ENCODE data around the gene VN1R5. TPM values are rescaled to one million over a fixed set of nuclear protein-coding genes. Genes with fewer than 3 reads are reported as not detected.
"Not testable (repeated sequence)": the region's sequence is repeated elsewhere in the genome, so short reads cannot be mapped to it uniquely, and the experiment has no call there.

VN1R5 gene
- total RNA-seq, 1 experiment from 2014 or later, result not detected

DNA sequence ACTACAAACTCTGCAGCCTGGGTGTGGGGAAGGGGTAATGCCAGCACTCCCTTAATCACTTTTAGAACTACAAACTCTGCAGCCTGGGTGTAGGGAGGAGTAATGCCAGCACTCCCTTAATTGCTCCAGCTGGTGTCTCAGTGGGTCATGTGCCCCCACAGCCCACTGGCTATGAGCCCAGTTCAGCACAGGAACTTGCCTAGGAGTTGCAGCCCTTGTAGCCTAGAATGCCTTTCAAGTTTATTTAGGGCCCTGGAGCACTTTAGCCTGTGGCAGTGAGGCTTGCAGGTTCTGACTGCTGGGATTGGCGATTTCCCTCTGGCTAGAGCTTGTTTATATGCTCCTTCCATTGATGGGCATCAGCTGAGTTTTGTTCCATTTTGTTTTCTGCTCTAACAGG is 17.1 kb downstream of the VN1R5 start:
- peak; percentile 9 for DNase-seq (ENCODE audit: low read depth)

- no peak for DNase-seq (ENCODE audit: low read depth)
These were observed 18.9 kb downstream of the VN1R5 start for GRCh38 chr1:247274605-247275256.

GRCh38 chr1:247277191-247277590 is 21.3 kb downstream of the VN1R5 start:
- no peak for DNase-seq (ENCODE audit: low read depth)

- no peak for DNase-seq (ENCODE audit: low read depth)
These were observed 25.2 kb downstream of the VN1R5 start for GRCh38 chr1:247281001-247281574.

DNA sequence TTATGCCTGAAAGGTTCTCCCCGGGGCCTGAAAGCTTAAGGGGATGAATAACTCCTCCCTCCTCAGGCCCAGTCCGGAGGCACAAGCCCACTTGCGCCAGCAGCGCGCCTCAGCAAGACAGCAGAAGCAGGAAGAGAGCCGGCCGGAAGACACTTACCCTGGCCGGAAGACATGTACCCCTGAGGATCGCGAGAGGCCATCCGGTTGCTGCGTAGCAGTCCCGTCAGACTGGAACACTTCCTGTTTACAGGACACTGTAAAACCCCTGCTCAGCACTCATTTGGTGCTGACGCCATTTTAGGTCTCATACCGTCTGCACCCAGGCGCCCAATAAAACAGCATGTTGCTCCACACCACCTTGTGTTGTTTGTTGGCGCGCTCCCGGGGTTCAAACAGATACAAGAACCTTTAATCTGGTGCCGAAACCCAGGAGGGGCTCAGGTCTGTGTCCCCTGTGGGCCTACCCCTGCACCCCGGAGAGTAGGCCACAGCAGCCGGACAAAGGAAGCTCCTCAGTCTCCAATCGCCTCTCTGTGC is 30.3 kb downstream of the VN1R5 start:
- DNase-seq (ENCODE audit: low read depth), result no peak

DNA sequence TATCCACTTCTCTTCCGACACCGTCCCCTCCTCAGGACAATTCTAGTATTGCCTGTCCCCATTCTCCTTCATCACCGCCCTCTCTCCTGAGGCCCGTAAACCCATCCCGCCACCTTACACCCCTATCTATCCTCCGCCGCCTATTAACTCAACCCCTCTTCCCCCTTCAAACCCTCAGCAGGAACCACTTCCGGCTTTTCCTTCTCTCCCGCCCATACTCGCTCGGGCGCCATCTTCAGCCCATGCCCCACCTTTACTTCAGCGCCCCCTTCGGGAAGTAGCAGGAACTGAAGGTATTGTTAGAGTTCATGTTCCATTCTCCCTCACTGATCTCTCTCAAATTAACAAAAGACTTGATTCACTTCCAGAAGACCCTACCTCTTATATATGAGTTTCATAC is 31.6 kb downstream of the VN1R5 start:
- no peak for DNase-seq (ENCODE audit: low read depth)

- DNase-seq (ENCODE audit: low read depth), result no peak
These were observed 32.5 kb downstream of the VN1R5 start for GRCh38 chr1:247288341-247288740.

DNA sequence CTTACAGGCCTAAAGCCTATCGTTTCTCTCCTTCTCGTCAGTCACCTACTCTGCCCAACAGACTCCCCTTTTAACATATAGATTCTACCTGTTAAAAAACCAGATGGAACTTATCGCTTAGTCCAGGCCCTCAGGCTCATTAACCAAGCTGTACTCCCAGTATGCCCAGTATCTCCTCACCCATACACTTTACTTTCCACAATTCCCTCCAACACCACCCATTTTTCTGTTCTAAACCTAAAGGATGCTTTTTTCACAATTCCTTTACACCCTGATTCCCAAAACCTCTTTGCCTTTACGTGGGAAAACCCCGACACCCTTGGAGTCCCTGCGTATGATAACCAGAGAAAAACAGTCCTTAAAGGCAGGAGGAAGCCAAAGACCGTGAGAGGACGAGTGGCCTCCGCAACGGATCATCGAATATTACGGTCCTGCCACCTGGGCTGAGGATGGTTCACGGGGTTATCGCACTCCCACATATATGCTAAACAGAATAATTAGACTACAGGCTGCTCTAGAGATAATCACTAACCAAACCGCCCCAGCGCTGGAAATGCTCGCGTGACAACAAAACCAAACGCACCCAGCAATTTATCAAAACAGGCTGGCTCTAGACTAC is 33.5 kb downstream of the VN1R5 start:
- DNase-seq (ENCODE audit: low read depth), result not testable (repeated sequence)

DNA sequence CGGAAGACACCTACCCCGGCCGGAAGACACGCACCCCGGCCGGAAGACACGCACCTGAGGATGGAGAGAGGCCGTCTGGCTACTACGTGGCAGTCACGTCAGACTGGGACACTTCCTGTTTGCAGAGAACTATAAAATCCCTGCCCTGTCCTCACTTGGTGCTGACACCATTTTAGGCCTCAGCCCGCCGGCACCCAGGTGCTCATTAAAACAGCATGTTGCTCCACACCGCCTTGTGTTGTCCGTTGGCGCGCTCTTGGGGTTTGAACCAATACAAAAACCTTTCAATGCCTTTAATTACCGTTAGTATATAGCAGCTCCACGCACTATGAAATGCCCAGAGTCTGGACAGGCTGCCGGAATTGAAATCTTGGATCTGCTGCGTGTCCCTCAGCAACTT is 34.7 kb downstream of the VN1R5 start:
- DNase-seq (ENCODE audit: low read depth), result no peak

DNA sequence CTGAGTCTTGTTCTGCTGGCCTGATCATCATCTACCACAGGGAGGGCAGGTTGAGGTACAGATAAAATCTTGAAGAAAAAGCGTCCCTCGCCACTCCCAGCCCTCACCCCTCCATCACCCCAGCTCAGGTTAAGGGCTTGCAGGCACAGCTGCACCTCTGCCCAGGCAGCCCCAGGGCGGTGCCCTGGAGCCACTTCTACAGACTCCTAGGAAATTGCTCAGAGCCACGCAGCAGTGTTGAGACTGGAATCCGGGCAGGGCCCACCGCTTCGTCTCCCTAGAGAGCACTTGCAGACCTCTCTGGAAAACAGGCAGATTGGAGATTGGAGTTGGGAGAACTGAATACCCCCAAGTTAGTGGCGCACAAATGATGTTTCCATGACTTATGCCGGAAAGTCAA is 35.3 kb downstream of the VN1R5 start:
- no peak for DNase-seq (ENCODE audit: low read depth)

GRCh38 chr1:247291833-247292561 is 36.1 kb downstream of the VN1R5 start:
- no peak for DNase-seq (ENCODE audit: low read depth)

GRCh38 chr1:247293047-247293446 is 37.2 kb downstream of the VN1R5 start:
- no peak for DNase-seq (ENCODE audit: low read depth)

GRCh38 chr1:247294282-247294681 is 38.4 kb downstream of the VN1R5 start:
- DNase-seq (ENCODE audit: low read depth), result peak; percentile 66

GRCh38 chr1:247295274-247295684 is 39.4 kb downstream of the VN1R5 start:
- no peak for DNase-seq (ENCODE audit: low read depth)

- DNase-seq (ENCODE audit: low read depth), result no peak
These were observed 39.9 kb downstream of the VN1R5 start for GRCh38 chr1:247295746-247296145.

DNA sequence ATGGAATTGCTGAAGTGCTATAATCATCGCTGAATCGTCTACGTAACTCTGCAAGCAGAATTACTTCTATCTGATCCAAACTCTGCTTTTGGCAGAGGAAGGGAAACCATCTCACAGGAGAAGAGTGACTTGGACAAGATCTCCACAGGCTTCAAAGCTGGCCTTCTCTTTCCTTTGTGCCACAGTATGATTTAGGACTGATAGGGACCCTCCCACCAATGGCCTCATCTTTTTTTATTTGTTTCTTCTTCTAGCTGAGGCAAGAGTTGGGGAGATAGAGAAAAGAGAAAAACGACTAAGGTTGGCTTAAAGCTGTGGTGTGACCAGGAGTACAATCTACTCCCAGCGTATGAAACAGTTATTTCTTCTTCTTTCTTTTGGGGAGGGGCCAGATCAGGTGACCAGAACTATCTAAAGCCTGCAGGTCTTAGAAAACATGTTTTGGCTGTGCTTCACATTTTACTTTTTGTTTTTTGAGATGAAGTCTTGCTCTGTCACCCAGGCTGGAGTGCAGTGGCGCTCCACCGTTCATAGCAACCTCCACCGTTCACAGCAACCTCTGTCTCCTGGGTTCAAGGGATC is 40.8 kb downstream of the VN1R5 start:
- DNase-seq (ENCODE audit: low read depth), result no peak

DNA sequence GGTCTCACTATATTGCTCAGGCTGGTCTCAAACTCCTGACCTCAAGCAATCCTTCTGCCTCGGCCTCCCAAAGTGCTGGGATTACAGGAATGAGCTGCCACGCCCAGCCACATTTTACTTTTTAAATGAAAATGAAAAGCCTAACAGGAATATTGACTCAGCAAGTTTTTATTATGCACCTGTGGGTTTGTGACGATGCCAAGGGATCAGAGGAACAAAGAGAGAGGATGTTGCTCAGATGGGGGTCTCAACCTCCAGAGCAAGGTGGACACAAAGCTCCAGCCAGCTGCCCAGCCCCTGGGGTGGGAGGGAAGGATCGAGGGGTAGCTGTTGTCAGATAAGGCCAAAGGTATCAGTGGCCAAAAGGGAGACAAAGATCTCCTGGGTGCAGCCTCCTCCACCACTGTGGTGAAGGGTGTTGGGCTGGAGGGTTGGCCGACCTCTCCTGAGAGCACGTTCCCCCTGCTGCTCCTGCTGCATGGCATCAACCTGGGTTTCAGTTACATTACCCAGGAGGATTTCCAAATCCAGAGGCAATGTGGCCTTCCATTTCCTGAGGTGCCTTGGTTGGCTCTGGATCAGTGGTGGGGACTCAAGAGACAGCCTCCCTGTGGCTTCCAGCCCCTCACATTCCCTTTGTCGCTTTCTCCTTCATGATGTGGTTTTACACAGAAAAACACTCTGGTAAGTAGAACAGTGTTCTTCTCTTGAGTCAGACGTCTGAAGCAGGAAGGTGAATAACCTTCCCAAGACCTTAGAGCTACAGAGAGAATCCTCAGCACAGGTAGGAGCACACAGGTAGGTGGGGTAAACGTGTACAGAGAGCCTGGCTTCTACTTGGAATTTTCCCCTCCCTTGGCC is 41.6 kb downstream of the VN1R5 start:
- no peak for DNase-seq (ENCODE audit: low read depth)

DNA sequence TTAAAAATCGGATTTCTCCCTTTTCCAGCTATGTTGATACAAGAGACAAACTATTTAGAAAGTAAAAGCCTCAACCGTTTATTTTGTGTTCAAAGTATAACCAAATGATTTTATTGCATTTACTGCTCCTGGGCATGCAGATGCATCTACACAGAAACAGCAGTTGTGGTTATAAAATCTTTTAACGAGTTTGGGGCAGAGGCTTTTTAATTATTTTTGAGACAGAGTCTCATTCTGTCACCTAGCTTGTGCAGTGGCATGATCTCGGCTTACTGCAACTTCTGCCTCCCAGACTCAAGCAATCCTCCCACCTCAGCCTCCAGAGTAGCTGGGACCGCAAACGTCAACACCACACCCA is 42.2 kb downstream of the VN1R5 start:
- DNase-seq (ENCODE audit: low read depth), result no peak

GRCh38 chr1:247298701-247299100 is 42.8 kb downstream of the VN1R5 start:
- DNase-seq (ENCODE audit: low read depth), result no peak

- no peak for DNase-seq (ENCODE audit: low read depth)
These were observed 44.0 kb downstream of the VN1R5 start for GRCh38 chr1:247299723-247300381.

All from RPMI7951 (cell line).